CD4-positive, alpha-beta T cell treated with Interleukin-4 for 4 hours (primary cell): ENCODE results near the gene DRAP1.
"Not testable (repeated sequence)": the region's sequence is repeated elsewhere in the genome, so short reads cannot be mapped to it uniquely, and the experiment has no call there.

Experiments used
- DNase-seq: peaks from one replicate; pipeline ENCODE4 v3.0.0-alpha.2; 2020

DRAP1 gene

GRCh38 chr11:65934014-65934413 lies 14.8 kb downstream of the DRAP1 start:
- DNase-seq, result no peak

DNA sequence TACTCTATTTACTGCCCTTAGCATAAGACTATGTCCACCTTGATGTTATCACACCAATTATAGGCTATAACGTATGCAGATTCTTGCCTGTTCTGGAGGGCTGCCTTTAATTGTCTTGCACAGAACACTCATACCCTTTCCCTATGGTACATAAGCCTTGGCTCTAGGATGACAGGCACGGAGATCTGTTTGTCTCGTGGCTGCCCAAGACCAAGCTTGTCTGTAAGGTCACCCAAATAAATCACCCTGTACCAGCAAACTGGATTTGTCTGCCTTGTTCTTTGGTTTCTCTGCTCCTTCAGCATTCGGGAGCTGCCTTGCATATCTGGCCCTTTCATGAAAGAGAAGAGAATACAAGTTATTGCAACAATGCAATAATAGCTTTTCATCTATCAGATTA lies 18.5 kb downstream of the DRAP1 start:
- no peak for DNase-seq

GRCh38 chr11:65941720-65942310 lies 22.6 kb downstream of the DRAP1 start:
- DNase-seq, result no peak

- no peak for DNase-seq
Measured at GRCh38 chr11:65942531-65942930, 23.3 kb downstream of the DRAP1 start.

GRCh38 chr11:65944191-65944590 lies 25.0 kb downstream of the DRAP1 start:
- DNase-seq, result no peak

DNA sequence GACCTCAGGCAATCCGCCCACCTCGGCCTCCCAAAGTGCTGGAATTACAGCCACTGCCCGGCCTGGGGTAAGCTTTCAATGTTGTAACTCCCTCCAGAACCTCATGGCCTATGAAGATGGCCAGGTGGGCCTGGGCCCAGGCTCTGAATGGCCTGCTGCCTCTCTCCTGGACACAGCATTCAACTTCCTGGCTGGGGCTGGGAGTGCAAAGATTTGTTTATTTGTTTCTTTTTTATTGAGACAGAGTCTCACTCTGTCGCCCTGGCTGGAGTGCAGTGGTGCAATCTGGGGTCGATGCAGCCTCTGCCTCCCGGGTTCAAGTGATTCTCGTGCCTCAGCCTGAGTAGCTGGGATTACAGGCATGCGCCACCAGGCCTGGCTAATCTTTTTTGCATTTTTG lies 25.5 kb downstream of the DRAP1 start:
- DNase-seq, result no peak

GRCh38 chr11:65945430-65945911 lies 26.2 kb downstream of the DRAP1 start, which contains the start of gene TSGA10IP:
Gene TSGA10IP, plus strand, starts transcription at chr11:65945480. Its CDS starts 196 bp downstream, at chr11:65945676.
- no peak for DNase-seq

GRCh38 chr11:65945941-65946558 lies 26.8 kb downstream of the DRAP1 start:
- no peak for DNase-seq

DNA sequence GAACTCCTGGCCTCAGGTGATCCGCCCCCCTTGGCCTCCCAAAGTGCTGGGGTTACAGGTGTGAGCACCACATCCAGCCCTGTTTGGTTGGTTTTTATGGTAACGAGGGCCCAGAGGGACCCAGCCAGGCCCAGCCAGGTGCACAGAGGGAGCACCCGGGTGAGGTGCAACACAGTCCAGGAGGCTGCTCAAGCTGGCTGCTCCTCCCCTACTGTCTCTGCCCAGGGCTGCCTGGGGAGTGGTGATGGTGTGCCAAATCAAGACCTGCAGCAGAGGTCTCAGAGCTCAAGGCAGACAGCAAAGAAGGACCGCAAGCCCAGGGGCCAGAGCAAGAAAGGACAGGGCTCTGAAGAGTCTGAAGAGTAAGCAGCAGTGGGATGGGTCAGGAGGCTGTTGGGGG lies 27.4 kb downstream of the DRAP1 start:
- no peak for DNase-seq

- no peak for DNase-seq
Measured at GRCh38 chr11:65947133-65947532, 27.9 kb downstream of the DRAP1 start.

DNA sequence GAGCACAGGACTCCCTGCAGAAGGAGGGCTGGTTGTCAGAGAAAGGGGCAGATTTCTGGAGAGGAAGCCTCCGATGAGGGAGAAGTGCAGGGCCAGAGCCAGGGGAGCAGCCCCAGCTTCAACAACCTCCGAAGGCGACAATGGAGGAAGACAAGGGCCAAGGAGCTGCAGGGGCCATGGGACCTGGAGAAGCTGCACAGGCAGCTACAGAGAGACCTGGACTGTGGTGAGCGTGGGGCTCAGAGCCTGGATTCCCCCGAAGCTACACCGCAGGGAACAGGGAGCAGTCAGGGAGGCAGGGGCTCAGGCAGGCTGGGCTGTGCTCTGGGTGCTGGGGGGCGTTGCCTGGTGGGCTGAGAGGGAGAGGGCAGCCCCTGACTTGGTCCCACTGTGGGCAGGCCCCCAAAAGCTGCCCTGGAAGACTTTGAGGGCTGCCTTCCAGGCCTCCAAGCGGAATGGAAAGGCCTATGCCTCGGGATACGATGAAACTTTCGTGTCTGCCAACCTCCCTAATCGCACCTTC lies 28.4 kb downstream of the DRAP1 start:
- DNase-seq, result no peak

DNA sequence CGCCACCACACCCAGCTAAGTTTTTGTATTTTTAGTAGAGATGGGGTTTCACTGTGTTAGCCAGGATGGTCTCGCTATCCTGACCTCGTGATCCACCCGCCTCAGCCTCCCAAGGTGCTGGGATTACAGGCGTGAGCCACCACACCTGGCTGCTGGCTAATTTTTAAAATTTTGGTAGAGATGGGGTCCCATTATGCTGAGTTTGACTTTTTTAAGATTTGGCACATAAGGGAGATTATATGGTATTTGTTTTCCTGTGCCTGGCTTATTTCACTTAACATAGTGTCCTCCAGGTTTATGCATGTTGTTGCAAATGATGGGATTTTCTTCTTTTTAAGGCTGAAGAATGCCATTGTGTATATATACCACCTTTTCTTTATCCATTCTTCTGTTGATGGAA lies 31.5 kb downstream of the DRAP1 start:
- not testable (repeated sequence) for DNase-seq

DNA sequence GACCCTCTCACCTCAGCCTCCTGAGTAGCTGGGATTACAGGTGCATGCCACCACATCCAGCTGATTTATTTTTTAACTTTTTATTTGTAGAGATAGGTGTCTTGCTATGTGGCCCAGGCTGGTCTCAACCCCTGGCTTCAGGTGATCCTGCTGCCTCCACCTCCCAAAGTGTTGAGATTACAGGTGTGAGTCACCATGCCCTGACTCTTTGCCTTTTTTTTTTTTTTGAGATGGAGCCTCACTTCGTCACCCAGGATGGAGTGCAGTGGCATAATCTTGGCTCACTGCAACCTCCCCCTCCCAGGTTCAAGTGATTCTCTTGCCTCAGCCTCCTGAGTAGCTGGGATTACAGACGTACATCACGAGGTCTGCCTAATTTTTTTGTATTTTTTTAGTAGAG lies 32.4 kb downstream of the DRAP1 start:
- not testable (repeated sequence) for DNase-seq

DNA sequence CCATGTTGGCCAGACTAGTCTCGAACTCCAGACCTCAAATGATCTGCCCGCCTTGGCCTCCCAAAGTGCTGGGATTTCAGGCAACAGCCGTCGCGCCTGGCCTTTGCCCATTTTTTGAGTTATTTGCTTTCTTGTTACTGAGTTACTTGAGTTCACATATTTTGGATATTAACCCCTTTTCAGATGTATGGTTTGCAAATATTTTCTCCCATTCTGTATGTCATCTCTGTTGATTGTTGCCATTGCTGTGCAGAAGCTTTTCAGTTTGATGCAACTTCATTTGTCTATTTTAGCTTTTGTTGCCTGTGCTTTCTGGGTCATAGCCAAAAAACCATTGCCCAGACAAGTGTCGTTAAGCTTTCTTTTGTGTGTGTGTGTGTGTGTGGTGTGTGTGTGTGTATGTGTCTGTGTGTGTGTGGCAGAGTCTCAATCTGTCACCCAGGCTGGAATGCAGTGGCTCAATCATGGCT lies 32.9 kb downstream of the DRAP1 start:
- DNase-seq, result no peak

DNA sequence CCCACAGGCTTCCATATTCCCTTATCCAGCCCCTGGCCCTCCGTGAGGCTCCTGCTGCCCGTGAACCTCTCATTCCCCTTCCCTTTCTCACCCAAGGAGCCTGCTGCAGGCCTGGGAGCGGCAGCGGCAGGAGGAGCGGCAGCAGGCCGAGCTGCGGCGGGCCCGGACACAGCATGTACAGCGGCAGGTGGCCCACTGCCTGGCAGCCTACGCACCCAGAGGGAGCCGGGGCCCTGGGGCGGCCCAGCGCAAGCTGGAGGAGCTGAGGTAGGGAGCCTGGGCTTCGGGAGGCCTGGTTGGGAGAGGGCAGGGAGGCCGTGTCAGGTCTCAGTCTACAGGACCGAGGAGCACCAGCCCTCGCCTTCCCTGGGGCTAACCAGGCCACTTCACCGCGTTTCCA lies 34.2 kb downstream of the DRAP1 start:
- DNase-seq, result no peak

- no peak for DNase-seq
Measured at GRCh38 chr11:65954771-65955170, 35.5 kb downstream of the DRAP1 start.

DNA sequence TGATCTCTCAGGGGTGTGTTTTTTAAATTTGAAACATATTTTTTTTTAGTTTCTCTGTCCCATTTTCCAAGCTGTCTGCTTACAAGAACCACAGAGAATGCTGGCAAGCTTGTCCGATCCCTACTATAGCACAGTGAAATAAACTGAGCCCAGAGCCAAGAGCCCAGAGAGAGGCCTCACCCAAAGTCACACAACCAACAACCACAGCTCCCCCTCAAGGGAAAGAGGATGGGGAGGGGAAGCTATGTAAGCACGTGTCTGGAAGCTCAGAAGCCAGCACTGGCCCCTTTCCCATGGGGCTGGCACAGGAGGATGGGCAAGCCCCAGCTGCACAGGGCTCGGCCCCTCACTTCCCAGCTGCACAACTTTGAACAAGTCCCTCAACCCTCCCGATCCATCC lies 39.1 kb downstream of the DRAP1 start:
- no peak for DNase-seq

GRCh38 chr11:65958774-65959420 lies 39.7 kb downstream of the DRAP1 start:
- no peak for DNase-seq

GRCh38 chr11:65960824-65961266 lies 41.6 kb downstream of the DRAP1 start:
- DNase-seq, result no peak

GRCh38 chr11:65961267-65962140 lies 42.3 kb downstream of the DRAP1 start, which contains the start of gene SART1:
Gene SART1, plus strand, starts transcription at chr11:65961734. Its CDS starts 47 bp downstream, at chr11:65961781.
- peak; percentile 97 for DNase-seq

GRCh38 chr11:65962141-65962564 lies 42.9 kb downstream of the DRAP1 start:
- no peak for DNase-seq

- no peak for DNase-seq
Measured at GRCh38 chr11:65964906-65965305, 45.7 kb downstream of the DRAP1 start.
